ENCODE data around the gene TYROBP.
"Not testable (repeated sequence)": the region's sequence is repeated elsewhere in the genome, so short reads cannot be mapped to it uniquely, and the experiment has no call there.

Gene TYROBP

DNA sequence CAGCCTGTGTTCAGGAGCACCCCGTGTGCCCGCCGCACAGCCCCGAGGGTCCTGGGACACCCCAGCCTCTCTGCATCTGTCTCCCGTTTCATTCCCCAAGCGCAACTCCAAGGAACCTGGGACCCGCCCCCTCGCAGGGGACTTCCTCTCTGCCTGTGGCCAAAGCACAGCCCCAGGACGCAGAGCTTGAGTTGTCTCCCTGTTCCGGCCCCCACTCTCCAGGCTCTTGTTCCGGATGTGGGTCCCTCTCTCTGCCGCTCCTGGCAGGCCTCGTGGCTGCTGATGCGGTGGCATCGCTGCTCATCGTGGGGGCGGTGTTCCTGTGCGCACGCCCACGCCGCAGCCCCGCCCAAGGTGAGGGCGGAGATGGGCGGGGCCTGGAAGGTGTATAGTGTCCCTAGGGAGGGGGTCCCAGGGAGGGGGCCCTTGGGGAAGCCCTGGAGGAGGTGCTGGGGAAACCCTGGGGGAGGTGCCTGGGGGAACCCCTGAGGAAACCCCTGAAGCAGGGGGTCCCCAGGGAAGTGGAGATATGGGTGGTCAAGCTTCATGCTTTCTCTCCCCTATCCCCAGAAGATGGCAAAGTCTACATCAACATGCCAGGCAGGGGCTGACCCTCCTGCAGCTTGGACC is 4.4 kb downstream of the TYROBP start:
- peak; percentile 57 for ATAC-seq (replicated peaks; ENCODE audit: extremely low read depth, poor library complexity, severe bottlenecking)
- Mint-ChIP-seq H3K9me3 (no peaks in the 10 kb centered on the region), H3K4me1 (peaks cover 59% of the 10 kb centered on the region)

DNA sequence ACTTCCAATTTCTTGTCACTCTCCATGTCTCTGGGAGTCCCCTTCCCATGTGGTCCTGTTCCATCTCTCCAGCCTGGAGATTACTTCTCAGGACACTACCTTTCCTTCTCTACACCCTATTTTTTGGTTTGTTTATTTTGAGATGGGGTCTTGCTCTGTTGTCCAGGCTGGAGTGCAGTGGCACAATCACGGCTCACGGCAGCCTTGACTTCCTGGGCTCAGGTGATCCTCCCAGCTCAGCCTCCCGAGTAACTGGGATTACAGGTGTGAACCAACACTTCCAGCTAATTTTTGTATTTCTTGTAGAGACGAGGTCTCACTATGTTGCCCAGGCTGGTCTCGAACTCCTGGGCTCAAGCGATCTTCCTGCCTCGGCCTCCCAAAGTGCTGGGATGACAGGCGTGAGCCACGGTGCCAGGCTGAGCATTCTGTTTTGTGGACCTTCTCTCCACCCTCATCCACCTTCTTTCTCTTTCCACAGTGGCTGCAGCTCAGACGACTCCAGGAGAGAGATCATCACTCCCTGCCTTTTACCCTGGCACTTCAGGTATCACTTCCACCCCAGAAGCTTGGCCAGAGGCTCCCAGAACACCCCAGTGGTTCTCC is 5.1 kb downstream of the TYROBP start:
- H3K4me1 Mint-ChIP-seq = peaks cover 65% of the 10 kb centered on the region
- H3K4me3 Mint-ChIP-seq = peak overlapping the region; percentile 100
- H3K27ac Mint-ChIP-seq (ENCODE audit: low read depth) = peak overlapping the region; percentile 99
- DNase-seq (ENCODE audit: low spot score in 2 of 2) = no peak
- H3K36me3 Mint-ChIP-seq (ENCODE audit: insufficient read depth) = peaks cover 44% of the 10 kb centered on the region
- H3K27me3 Mint-ChIP-seq = no peaks in the 10 kb centered on the region
- H3K9me3 Mint-ChIP-seq = no peaks in the 10 kb centered on the region
- ATAC-seq (replicated peaks; ENCODE audit: extremely low read depth, poor library complexity, severe bottlenecking) = no peak

More for the DNA sequence above, 4.4 kb downstream of the TYROBP start:
- Mint-ChIP-seq H3K4me3 (peak overlapping the region; percentile 100), H3K27me3 (no peaks in the 10 kb centered on the region), H3K36me3 (ENCODE audit: insufficient read depth) (peaks cover 41% of the 10 kb centered on the region), H3K27ac (ENCODE audit: low read depth) (peak overlapping the region; percentile 99)
- DNase-seq (ENCODE audit: low spot score in 2 of 2) = peak; percentile 74 to 86

GRCh38 chr19:35901854-35902661 is 6.0 kb downstream of the TYROBP start, which contains the start of gene HCST:
Gene HCST (plus strand): TSS chr19:35902529. CDS start chr19:35902594, 65 bp downstream.
- Mint-ChIP-seq H3K4me3 (peak within 1 kb of the TSS; percentile 100), H3K27ac (ENCODE audit: low read depth) (peak within 1 kb of the TSS; percentile 99), H3K4me1 (peaks cover 66% of the 10 kb centered on the region), H3K9me3 (no peaks in the 10 kb centered on the region), H3K27me3 (no peaks in the 10 kb centered on the region), H3K36me3 (ENCODE audit: insufficient read depth) (peaks cover 48% of the 10 kb centered on the region)
- ATAC-seq (replicated peaks; ENCODE audit: extremely low read depth, poor library complexity, severe bottlenecking) (peak; percentile 29), DNase-seq (ENCODE audit: low spot score in 2 of 2) (no peak)

- Mint-ChIP-seq H3K27ac (ENCODE audit: low read depth) (peak overlapping the region; percentile 99), H3K4me3 (peak overlapping the region; percentile 100), H3K9me3 (no peaks in the 10 kb centered on the region), H3K4me1 (peaks cover 67% of the 10 kb centered on the region), H3K27me3 (no peaks in the 10 kb centered on the region), H3K36me3 (ENCODE audit: insufficient read depth) (peaks cover 46% of the 10 kb centered on the region)
- no peak for ATAC-seq (replicated peaks; ENCODE audit: extremely low read depth, poor library complexity, severe bottlenecking)
- DNase-seq (ENCODE audit: low spot score in 2 of 2) = no peak
Observed at GRCh38 chr19:35901055-35901644, 6.9 kb downstream of the TYROBP start.

DNA sequence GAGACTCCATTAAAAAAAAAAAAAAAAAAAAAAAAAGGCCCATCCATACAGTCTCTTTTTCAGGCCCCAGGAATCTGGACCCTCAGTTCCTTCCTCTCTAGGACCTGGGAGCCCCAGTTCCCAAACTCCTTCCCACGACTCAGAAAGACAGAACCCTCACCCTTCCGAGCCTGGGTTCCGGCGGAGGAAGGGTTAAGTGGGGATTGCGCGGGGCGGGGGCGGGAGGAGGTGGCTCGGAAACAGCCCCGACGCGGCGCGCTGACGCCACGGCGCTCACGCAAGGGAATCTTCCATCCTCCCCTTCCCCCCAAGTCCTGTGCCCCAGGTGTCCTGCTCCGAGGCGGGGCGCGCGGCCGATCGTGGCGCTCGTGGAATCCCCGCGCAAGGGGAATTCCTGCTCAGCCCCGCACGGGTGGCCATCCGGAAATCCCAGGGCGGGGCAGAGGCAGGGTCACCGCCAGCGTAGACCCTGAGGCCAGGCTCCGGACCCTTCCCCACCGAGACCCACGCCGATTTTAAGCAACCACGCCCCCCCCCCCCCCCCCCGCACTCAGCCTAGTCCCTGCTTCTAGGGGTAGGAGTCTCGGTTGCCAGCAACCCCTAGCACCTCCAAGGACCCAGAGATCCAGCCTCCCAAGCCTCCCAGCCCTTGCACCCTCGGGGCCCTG is 8.4 kb downstream of the TYROBP start:
- Mint-ChIP-seq H3K27me3 (no peaks in the 10 kb centered on the region), H3K4me1 (peaks cover 68% of the 10 kb centered on the region), H3K27ac (ENCODE audit: low read depth) (peak overlapping the region; percentile 99), H3K9me3 (no peaks in the 10 kb centered on the region), H3K4me3 (peak overlapping the region; percentile 100), H3K36me3 (ENCODE audit: insufficient read depth) (peaks cover 58% of the 10 kb centered on the region)
- ATAC-seq (replicated peaks; ENCODE audit: extremely low read depth, poor library complexity, severe bottlenecking) = peak; percentile 67
- DNase-seq (ENCODE audit: low spot score in 2 of 2) = peak; percentile 62 to 75

DNA sequence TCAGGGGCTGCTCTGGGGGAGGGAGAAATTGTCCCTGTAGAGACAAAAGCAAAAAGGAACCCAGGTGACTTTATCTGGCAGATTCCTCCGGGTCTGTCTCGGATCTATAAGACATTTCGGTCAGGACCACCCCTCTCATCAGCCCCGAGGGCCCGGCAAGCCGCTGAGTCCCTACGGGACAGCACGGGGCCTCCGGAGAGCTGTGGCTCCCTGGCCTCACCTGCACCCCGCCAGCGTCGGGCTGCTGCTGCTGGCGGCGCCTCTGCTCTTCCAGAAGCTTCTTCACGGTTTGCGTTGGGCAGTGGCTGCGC is 9.6 kb downstream of the TYROBP start:
- peaks cover 55% of the 10 kb centered on the region for H3K4me1 Mint-ChIP-seq
- ATAC-seq (replicated peaks; ENCODE audit: extremely low read depth, poor library complexity, severe bottlenecking) = no peak
- peak overlapping the region; percentile 99 for H3K27ac Mint-ChIP-seq (ENCODE audit: low read depth)
- H3K36me3 Mint-ChIP-seq (ENCODE audit: insufficient read depth) = peaks cover 61% of the 10 kb centered on the region
- no peaks in the 10 kb centered on the region for H3K9me3 Mint-ChIP-seq
- no peaks in the 10 kb centered on the region for H3K27me3 Mint-ChIP-seq
- no peak for DNase-seq (ENCODE audit: low spot score in 2 of 2)
- peak overlapping the region; percentile 100 for H3K4me3 Mint-ChIP-seq

DNA sequence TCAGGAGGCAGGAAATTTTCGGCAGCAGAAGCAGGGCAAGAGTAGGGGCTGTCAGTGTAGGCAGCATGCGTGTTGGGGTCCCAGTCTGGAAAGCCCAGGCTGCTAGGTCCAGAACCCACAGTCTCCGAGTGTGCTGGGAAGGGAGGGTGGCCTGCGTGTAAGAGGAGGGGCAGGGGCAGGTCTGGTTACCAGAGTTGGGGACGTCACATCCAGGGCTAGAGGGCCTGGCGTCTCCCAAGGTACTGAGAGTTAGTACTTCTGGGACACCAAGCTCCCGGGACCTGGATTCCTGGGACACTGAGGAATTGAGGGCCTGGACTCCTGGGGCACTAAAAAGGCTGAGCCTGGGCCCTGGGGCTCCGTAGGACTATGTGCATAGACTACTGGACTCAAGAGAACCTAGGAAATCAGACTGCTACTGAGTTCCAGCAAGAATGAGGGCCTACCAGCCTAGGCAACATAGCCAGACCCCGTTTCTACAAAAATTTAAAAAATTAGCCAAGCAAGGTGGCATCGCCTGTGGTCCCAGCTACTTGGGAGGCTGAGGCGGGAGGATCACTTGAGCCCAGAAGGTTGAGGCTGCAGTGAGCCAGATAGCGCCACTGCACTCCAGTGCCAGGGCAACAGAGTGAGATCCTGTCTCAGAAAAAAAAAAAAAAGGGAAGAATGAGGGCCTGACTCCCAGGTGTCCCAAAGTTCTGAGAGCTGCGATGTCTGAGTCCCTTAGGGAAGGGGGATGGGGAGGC is 10.2 kb downstream of the TYROBP start:
- H3K27ac Mint-ChIP-seq (ENCODE audit: low read depth) = peak overlapping the region; percentile 99
- peaks cover 50% of the 10 kb centered on the region for H3K4me1 Mint-ChIP-seq
- H3K4me3 Mint-ChIP-seq = peak overlapping the region; percentile 100
- H3K27me3 Mint-ChIP-seq = no peaks in the 10 kb centered on the region
- no peaks in the 10 kb centered on the region for H3K9me3 Mint-ChIP-seq
- H3K36me3 Mint-ChIP-seq (ENCODE audit: insufficient read depth) = peaks cover 64% of the 10 kb centered on the region
- DNase-seq (ENCODE audit: low spot score in 2 of 2) (no peak), ATAC-seq (replicated peaks; ENCODE audit: extremely low read depth, poor library complexity, severe bottlenecking) (no peak)

GRCh38 chr19:35896643-35897040 is 11.5 kb downstream of the TYROBP start:
- ATAC-seq (replicated peaks; ENCODE audit: extremely low read depth, poor library complexity, severe bottlenecking) (no peak), DNase-seq (ENCODE audit: low spot score in 2 of 2) (no peak)
- Mint-ChIP-seq H3K27ac (ENCODE audit: low read depth) (no peak overlapping the region), H3K36me3 (ENCODE audit: insufficient read depth) (peaks cover 65% of the 10 kb centered on the region), H3K9me3 (no peaks in the 10 kb centered on the region), H3K27me3 (no peaks in the 10 kb centered on the region), H3K4me3 (no peak overlapping the region), H3K4me1 (peaks cover 45% of the 10 kb centered on the region)

DNA sequence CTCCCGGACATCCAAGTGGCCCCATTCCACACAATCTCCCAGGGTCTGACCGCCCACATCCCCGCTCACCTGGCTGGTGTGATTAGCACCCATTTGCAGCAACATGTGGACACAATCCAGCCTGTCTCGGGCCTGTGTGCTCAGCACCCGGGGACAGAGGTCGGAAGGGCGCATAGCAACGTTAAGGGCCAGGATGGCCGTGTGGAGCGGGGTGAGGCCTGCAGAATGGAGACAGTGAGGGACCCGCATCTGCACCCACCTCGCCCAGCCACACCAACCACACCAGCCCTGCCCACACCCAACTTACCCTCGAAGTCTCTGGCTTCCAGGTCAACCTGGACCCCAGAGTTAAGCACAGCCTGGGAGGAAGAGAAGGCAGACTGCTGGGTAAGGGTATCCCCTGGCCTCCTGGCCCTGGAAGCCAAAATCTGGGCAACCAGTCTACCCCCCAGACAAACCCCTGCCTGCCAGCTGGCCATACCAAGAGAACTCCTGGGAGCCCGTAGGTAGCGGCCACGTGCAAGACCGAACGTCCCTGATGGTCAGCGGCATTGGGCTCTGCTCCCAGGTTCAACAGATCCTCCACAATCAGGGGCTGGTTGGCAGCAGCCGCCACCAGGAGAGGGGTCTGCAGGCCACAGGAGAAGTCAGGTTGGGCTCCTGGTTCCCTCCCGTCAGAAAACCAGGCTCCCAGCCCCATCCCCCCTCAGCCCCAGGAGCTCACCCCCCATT is 12.0 kb downstream of the TYROBP start:
- H3K36me3 Mint-ChIP-seq (ENCODE audit: insufficient read depth) = peaks cover 66% of the 10 kb centered on the region
- DNase-seq (ENCODE audit: low spot score in 2 of 2) = no peak

DNA sequence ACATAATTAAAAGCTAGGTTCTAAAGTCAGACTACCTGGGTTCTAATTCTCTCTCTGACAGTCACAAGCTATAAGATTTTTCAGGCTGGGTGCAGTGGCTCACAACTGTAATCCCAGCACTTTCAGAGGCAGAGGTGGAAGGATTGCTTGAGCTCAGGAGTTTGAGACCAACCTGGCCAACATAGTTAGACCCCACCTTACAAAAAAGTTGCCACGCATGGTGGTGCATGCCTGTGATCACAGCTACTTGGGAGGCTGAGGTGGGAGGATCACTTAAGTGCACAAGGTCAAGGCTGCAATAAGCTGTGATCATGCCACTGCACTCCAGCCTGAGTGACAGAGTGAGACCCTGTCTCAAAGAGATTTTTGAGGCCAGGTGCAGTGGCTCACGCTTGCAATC is 13.8 kb downstream of the TYROBP start:
- peaks cover 34% of the 10 kb centered on the region for H3K4me1 Mint-ChIP-seq
- no peak overlapping the region for H3K27ac Mint-ChIP-seq (ENCODE audit: low read depth)
- ATAC-seq (replicated peaks; ENCODE audit: extremely low read depth, poor library complexity, severe bottlenecking) (no peak), DNase-seq (ENCODE audit: low spot score in 2 of 2) (no peak)
- H3K36me3 Mint-ChIP-seq (ENCODE audit: insufficient read depth) = peaks cover 65% of the 10 kb centered on the region
- H3K4me3 Mint-ChIP-seq = no peak overlapping the region
- H3K27me3 Mint-ChIP-seq = no peaks in the 10 kb centered on the region
- no peaks in the 10 kb centered on the region for H3K9me3 Mint-ChIP-seq

More for the DNA sequence above, 12.0 kb downstream of the TYROBP start:
- H3K4me1 Mint-ChIP-seq = peaks cover 42% of the 10 kb centered on the region
- H3K9me3 Mint-ChIP-seq = no peaks in the 10 kb centered on the region
- peak overlapping the region; percentile 81 for H3K27ac Mint-ChIP-seq (ENCODE audit: low read depth)
- no peaks in the 10 kb centered on the region for H3K27me3 Mint-ChIP-seq
- peak overlapping the region; percentile 50 for H3K4me3 Mint-ChIP-seq
- no peak for ATAC-seq (replicated peaks; ENCODE audit: extremely low read depth, poor library complexity, severe bottlenecking)

- not testable (repeated sequence) for H3K9me3 Mint-ChIP-seq; H3K27me3 Mint-ChIP-seq; H3K27ac Mint-ChIP-seq (ENCODE audit: low read depth); DNase-seq (ENCODE audit: low spot score in 2 of 2); H3K4me3 Mint-ChIP-seq; ATAC-seq (replicated peaks; ENCODE audit: extremely low read depth, poor library complexity, severe bottlenecking)
- peaks cover 69% of the 10 kb centered on the region for H3K36me3 Mint-ChIP-seq (ENCODE audit: insufficient read depth)
- H3K4me1 Mint-ChIP-seq = peaks cover 16% of the 10 kb centered on the region
Observed at GRCh38 chr19:35891819-35892218, 16.3 kb downstream of the TYROBP start.

All from central memory CD8-positive, alpha-beta T cell (primary cell).